Measurements from ENCODE around the gene CHFR.
A peak's percentile ranks its signal among the peaks of the same experiment; 100 is the strongest.

CHFR gene

GRCh38 chr12:132828706-132829534 is 58.5 kb downstream of the CHFR start, which contains the start of gene GOLGA3:
GOLGA3 (minus strand) TSS chr12:132828869; CDS start chr12:132822128, 6,741 bp downstream.
- TF ChIP-seq CTCF (conservative IDR thresholded peaks at IDR 0.05) (no peak), ZFX (IDR thresholded peaks at IDR 0.05) (peak; percentile 54; the same call in 1 of the 2 replicates)
- peak within 1 kb of the TSS; percentile 89 for H3K27ac ChIP-seq

GRCh38 chr12:132827763-132828703 is 59.4 kb downstream of the CHFR start:
- peak overlapping the region; percentile 89 for H3K27ac ChIP-seq

GRCh38 chr12:132825861-132826260 is 61.5 kb downstream of the CHFR start:
- TF ChIP-seq CTCF (conservative IDR thresholded peaks at IDR 0.05) (no peak), ZFX (IDR thresholded peaks at IDR 0.05) (no peak)
- H3K27ac ChIP-seq: no peak overlapping the region

More at GRCh38 chr12:132827763-132828703, 59.4 kb downstream of the CHFR start:
- TF ChIP-seq CTCF (conservative IDR thresholded peaks at IDR 0.05) (no peak), ZFX (IDR thresholded peaks at IDR 0.05) (peak; percentile 81; the same call in 1 of the 2 replicates)

GRCh38 chr12:132825089-132825488 is 62.3 kb downstream of the CHFR start:
- no peak overlapping the region for H3K27ac ChIP-seq
- TF ChIP-seq CTCF (conservative IDR thresholded peaks at IDR 0.05) (no peak), ZFX (IDR thresholded peaks at IDR 0.05) (no peak)

- TF ChIP-seq CTCF (conservative IDR thresholded peaks at IDR 0.05) (no peak), ZFX (IDR thresholded peaks at IDR 0.05) (no peak)
- no peak overlapping the region for H3K27ac ChIP-seq
Observed at GRCh38 chr12:132824053-132824452, 63.4 kb downstream of the CHFR start.

- no peak overlapping the region for H3K27ac ChIP-seq
- TF ChIP-seq CTCF (conservative IDR thresholded peaks at IDR 0.05) (no peak), ZFX (IDR thresholded peaks at IDR 0.05) (no peak)
Observed at GRCh38 chr12:132818562-132818961, 68.8 kb downstream of the CHFR start.

Measured in C4-2B (cell line).